ENCODE measurements around the gene AGRN. TPM values are rescaled to one million over a fixed set of nuclear protein-coding genes. Genes with fewer than 3 reads are reported as not detected.
A peak's percentile ranks its signal among the peaks of the same experiment; 100 is the strongest.
"Not testable (repeated sequence)": the region's sequence is repeated elsewhere in the genome, so short reads cannot be mapped to it uniquely, and the experiment has no call there.

AGRN gene
- total RNA-seq, 8 experiments from 2014 or later: 27.0 to 120 (median 64.2) TPM

DNA sequence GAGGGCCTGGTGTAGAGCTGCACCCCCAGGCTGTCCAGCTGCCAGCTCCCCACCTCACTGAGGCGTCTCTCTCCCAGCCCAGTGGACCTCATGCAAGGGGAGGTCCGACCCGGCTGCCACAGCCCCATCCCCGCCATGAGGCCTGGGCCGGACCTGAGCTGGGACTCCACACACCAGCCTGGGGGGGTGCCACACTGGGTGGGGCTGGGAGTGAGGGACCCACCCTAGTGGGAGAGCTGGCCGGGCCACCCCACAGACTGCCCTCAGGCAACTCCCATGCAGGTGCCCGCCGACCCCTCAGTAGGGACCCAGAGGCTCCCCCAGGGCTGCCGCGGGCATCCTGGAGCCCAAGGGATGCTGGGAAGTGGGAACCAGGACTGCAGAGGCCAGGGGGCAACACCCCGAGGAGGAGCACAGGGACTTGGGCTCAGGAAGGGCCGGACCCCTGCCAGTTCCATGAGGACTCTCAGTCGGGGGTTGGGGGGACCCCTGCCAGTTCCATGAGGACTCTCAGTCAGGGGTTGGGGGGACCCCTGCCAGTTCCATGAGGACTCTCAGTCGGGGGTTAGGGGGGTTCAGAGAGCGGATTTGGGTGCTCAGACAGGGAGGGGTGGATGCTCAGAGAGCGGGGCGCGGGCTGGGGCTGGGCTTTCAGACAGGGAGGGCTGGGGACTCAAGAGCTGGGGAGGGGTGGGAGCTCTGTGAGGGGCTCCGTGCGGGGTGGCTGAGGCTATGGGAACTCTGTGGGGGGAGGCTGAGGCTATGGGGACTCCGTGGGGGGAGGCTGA, 55.4 kb downstream of the AGRN start:
- no peak overlapping the region for H3K4me3 ChIP-seq
- H3K27ac ChIP-seq: no peak overlapping the region
- WGBS, 10 experiments: 40% methylated on average over 1 of the region's 21 CpGs; no CpG with 5 or more reads in 8 of the 10 experiments
- ATAC-seq (replicated peaks in 6 of 8): no peak
- H3K4me1 ChIP-seq (replicated peaks in 1 of 2): peaks cover 11 to 17% of the 10 kb centered on the region in 2 donors
- in situ Hi-C loops (cut with MboI; ENCODE audit: low pct_unique_long_range_greater_than_20kb in 2 of 9, low sequenced_read_pairs in 9 of 9, unreplicated experiment in 9 of 9): no loop called here

DNA sequence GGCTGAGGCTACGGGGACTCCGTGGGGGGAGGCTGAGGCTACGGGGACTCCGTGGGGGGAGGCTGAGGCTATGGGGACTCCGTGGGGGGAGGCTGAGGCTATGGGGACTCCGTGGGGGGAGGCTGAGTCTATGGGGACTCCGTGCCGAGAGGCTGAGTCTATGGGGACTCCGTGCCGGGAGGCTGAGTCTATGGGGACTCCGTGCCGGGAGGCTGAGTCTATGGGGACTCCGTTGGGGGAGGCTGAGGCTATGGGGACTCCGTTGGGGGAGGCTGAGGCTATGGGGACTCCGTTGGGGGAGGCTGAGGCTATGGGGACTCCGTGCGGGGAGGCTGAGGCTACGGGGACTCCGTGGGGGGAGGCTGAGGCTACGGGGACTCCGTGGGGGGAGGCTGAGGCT, 57.5 kb downstream of the AGRN start:
- H3K4me1 ChIP-seq (replicated peaks in 1 of 2): peaks cover 12 to 16% of the 10 kb centered on the region in 2 donors
- ATAC-seq (replicated peaks in 6 of 8); in situ Hi-C loops (cut with MboI; ENCODE audit: low pct_unique_long_range_greater_than_20kb in 2 of 9, low sequenced_read_pairs in 9 of 9, unreplicated experiment in 9 of 9); H3K27ac ChIP-seq; H3K4me3 ChIP-seq: not testable (repeated sequence)
- no CpG with 5 or more reads among the region's 21 CpGs for WGBS, 10 experiments

DNA sequence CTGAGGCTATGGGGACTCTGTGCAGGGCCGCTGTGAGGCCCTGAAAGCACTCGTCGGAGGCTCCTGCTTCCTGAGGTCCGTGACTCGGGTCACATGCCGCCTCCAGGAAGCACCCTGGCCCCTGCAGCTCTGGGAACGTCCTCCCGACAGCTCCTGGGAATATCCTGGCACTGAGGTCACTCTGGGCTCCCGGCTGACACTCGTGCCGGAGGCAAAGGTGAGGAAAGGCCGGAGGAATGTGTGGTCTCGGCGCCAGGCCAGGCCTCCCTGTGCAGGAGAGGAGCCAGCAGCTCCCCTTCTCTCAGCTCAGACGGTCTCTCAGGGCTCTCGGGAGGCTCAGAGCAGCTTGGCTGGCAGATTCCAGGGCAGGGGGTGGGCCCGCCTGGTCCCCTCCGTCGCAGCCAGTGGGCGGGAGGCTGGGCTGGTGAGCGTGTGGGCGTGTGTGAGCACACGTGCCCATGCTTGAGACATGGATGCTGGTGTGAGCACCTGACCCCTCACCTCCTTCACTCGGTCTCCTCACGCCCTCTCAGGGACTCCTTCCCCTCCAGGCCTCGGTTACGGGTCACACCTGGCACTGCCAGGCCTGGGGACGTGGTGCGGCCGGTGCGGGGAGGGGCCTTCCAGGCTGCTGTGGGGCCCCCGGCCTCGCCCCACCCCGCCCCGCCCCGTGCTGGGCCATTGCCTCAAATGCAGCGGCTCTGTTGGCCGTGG, 59.6 kb downstream of the AGRN start:
- 0 to 6% (median 0%) methylated on average over 1 to 10 of the region's 38 CpGs; no CpG with 5 or more reads in 7 of the 10 experiments for WGBS, 10 experiments
- peak; percentile 72 to 82 (median 76) for ATAC-seq (replicated peaks in 6 of 8)
- in situ Hi-C loops (cut with MboI; ENCODE audit: low pct_unique_long_range_greater_than_20kb in 2 of 9, low sequenced_read_pairs in 9 of 9, unreplicated experiment in 9 of 9): no loop called here
- Histone ChIP-seq H3K4me3 (peak overlapping the region in 4 of 5 donors; percentile 2 to 29 (median 4)), H3K27ac (peak overlapping the region in 1 of 2 donors; percentile 1), H3K4me1 (replicated peaks in 1 of 2) (peaks cover 12 to 16% of the 10 kb centered on the region in 2 donors)

DNA sequence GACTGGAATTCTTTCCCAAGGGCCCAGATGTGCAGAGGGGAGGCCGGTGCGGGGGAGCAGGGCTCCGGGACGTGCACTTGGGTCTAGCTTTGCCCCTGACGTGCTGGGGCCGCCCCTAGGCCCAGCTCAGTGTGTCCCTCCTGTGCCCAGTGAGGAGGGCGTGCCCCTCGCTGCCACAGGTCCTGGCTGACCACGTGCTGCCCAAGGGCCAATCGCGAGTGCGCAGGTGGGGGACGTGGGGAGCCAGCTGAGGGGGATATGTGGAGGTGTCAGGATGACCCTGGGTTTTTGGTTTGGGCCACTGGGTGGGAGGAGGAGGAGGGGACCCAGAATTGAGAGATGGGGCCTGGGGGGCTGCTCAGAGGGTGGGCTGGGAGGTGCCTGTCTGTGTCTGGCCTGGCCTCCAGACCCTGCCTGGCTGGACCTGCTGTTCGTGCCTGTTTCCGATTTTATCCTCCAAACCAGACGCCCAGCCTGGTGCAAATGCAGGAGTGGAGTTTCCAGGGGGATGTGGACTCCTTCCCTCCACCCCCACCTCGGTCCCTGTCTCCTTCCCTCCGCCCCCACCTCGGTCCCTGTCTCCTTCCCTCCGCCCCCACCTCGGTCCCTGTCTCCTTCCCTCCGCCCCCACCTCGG, 60.3 kb downstream of the AGRN start:
- in situ Hi-C loops (cut with MboI; ENCODE audit: low pct_unique_long_range_greater_than_20kb in 2 of 9, low sequenced_read_pairs in 9 of 9, unreplicated experiment in 9 of 9): no loop called here
- no CpG with 5 or more reads among the region's 23 CpGs for WGBS, 10 experiments
- H3K4me3 ChIP-seq: peak overlapping the region in 3 of 5 donors; percentile 4 to 29 (median 5)
- peak; percentile 57 to 83 (median 78) for ATAC-seq (replicated peaks in 6 of 8)
- peaks cover 12 to 16% of the 10 kb centered on the region in 2 donors for H3K4me1 ChIP-seq (replicated peaks in 1 of 2)
- peak overlapping the region in 1 of 2 donors; percentile 1 for H3K27ac ChIP-seq

DNA sequence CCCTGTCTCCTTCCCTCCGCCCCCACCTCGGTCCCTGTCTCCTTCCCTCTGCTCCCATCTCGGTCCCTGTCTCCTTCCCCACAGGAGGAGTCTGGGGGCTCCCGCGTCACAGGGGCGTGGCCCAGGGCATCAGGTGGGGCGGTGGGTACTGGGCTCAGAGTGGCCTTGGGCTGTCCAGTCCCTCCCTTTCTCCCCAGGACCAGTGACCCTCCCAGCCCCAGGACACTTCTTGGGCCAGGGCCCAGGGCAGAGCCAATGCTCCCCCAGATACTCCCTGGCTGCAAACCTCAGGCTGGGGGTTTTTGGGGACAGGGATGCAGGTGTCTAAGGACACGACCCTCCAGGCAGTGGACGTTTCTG, 61.0 kb downstream of the AGRN start:
- in situ Hi-C loops (cut with MboI; ENCODE audit: low pct_unique_long_range_greater_than_20kb in 2 of 9, low sequenced_read_pairs in 9 of 9, unreplicated experiment in 9 of 9): no loop called here
- no peak overlapping the region for H3K4me3 ChIP-seq
- H3K4me1 ChIP-seq (replicated peaks in 1 of 2): peaks cover 12 to 16% of the 10 kb centered on the region in 2 donors
- ATAC-seq (replicated peaks in 6 of 8): no peak
- no peak overlapping the region for H3K27ac ChIP-seq
- WGBS, 10 experiments: 63% methylated on average over 2 of the region's 9 CpGs; no CpG with 5 or more reads in 9 of the 10 experiments

DNA sequence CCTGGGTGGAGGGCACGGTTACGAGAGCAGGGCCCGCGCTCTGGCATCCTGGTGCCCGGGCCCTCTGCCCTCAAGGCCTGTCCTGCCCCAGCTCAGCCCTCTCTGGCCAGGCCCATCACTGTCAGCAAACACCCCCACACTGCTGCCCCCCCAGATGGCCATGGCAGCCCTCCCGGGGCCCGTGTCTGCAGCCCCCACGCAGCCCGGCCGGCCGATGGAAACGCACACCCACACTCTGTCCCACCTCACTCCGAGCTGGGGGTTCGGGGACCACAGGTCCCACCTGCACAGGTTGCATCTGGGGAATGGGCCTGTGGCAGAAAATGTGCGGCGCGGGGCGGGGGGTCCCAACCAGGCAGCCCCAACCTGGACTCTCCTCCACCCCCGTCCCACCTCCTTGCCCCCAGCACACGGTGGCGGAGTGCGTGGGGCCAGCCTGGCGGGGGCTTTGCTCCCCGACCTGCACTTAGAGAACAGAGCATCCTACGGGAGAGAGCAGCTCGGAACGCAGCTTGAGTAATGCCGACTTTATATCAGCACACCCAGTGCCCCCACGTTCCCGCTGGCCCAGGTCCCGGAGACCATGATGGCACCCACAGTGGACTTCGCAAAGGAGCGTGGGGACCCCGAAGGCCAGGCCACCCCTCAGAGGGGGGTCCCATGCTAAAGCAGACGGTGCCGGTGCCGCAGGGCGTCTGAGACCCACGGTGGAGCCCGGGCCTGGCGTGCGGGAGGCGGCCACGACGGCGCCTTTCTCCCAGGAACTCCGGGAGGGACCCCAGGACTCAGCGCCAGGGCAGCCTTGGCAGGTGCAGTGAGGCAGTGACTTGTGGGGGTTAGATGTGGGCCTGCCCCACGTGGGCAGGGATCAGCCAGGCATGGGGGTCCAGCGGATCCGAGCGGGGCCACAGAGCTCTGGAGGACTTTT, 61.7 kb downstream of the AGRN start:
- 74 to 92% methylated on average over 5 of the region's 52 CpGs; no CpG with 5 or more reads in 8 of the 10 experiments for WGBS, 10 experiments
- Histone ChIP-seq H3K4me3 (no peak overlapping the region), H3K27ac (no peak overlapping the region), H3K4me1 (replicated peaks in 1 of 2) (peaks cover 12 to 16% of the 10 kb centered on the region in 2 donors)
- ATAC-seq (replicated peaks in 6 of 8): no peak
- in situ Hi-C loops (cut with MboI; ENCODE audit: low pct_unique_long_range_greater_than_20kb in 2 of 9, low sequenced_read_pairs in 9 of 9, unreplicated experiment in 9 of 9): no loop called here

DNA sequence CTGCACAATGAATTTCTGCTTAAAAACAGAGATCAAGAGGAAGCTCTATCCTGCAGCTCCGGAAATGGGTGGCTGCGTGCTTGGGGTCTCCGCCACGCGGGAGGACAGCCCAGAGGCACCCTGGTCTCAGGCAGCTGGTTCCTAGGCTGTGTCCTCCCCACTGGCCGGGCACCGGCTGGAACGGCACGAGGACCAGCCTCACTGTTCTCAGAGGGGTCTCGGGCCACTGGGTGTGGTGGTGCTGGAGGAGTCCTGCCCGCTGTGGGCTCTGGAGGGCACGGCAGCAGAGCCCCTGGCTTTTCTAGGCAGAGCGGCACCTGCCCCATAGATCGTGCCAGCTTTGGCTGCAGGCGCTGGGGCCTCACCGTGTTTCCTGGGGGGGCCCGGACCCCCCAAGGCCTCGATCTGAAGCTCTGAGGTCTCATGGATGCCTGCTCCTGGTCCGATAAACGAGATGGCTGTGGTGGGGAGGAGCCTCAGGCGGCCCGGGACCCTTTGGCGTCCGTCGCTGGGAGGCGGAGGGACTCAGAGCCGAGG, 62.4 kb downstream of the AGRN start:
- in situ Hi-C loops (cut with MboI; ENCODE audit: low pct_unique_long_range_greater_than_20kb in 2 of 9, low sequenced_read_pairs in 9 of 9, unreplicated experiment in 9 of 9): no loop called here
- Histone ChIP-seq H3K4me3 (no peak overlapping the region), H3K27ac (no peak overlapping the region), H3K4me1 (replicated peaks in 1 of 2) (peaks cover 12 to 16% of the 10 kb centered on the region in 2 donors)
- WGBS, 10 experiments: 85 to 91% (median 89%) methylated on average over 6 to 20 of the region's 27 CpGs; no CpG with 5 or more reads in 6 of the 10 experiments
- ATAC-seq (replicated peaks in 6 of 8): no peak

DNA sequence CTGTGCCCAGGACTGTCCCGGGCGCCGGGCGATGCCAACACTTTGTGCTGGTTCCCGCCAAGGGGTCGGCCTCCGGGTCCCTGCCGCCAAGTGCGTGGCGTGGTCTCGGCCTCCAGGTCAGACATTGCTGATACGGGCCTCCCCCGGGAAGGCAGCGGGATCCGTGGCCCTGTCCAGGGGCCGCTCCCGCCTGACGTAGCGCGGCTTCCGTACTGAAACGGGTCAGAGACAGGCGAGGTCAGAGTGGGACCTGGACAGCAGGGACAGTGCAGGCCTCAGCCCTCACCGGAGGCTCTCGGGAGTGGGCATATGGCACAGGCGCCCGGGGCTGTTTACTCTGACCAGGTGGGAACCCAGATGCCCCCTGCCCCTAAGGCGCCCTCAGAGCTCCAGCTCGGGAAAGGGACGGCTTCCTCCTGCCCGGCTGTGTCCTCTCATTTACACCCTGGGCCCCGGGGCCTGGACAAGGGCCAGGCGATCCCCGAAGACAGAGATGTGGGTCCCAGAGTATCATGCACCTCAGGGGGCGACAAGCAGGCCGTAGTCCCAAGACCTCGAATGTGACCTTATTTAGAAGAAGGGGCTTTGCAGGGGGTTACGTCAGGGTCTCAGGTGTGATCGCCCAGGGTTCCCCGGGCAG, 63.0 kb downstream of the AGRN start:
- Histone ChIP-seq H3K4me3 (no peak overlapping the region), H3K4me1 (replicated peaks in 1 of 2) (peaks cover 12 to 16% of the 10 kb centered on the region in 2 donors), H3K27ac (no peak overlapping the region)
- ATAC-seq (replicated peaks in 6 of 8): no peak
- in situ Hi-C loops (cut with MboI; ENCODE audit: low pct_unique_long_range_greater_than_20kb in 2 of 9, low sequenced_read_pairs in 9 of 9, unreplicated experiment in 9 of 9): no loop called here
- 74 to 100% (median 92%) methylated on average over 1 to 23 of the region's 40 CpGs; no CpG with 5 or more reads in 4 of the 10 experiments for WGBS, 10 experiments

DNA sequence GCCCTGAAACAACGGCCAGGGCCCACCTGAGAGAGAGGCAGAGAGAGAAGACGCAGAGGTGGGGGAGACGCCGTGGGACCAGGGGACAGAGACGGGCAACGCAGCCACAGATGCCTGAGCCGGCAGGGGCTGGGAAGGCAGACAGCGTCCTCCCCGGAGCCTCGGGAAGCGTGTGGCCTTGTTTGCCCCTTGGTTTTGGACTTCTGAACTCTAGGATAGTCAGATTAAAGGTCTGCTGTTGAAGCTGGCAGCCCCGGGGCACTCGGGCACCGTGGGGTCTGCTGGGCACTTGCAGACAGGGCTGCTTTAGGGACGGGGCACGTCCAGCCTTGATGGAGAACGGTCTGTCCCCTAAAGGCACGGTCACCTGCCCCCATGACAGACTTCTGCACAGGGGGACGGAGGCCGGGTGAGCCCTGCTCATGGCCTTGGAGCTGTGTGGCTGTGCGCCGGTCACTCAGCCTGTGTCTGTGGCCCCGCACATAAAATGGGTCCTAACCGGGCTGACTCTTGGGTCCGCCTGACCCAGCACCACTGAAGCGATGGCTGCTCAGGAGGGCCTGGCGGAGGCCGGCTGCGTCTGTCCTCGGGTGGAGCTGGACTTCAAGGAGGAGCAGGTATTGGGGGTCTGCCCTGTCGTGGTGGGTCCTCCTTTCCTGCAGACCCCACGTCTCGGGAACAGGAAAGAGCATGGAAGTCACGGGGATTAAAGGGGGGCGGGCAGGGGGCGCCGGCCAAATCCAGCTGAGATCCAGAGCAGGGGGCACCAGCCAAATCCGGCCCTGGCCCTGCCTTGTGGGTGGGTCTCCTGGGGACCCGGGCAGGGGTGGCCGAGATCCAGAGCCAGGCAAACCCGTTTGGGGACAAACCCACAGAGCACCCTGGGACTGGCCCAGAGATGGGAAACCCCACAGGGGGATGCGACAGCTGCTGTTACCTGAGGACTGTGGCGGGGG, 63.8 kb downstream of the AGRN start:
- H3K27ac ChIP-seq: no peak overlapping the region
- H3K4me3 ChIP-seq: no peak overlapping the region
- 82 to 89% (median 87%) methylated on average over 3 to 29 of the region's 43 CpGs; no CpG with 5 or more reads in 7 of the 10 experiments for WGBS, 10 experiments
- in situ Hi-C loops (cut with MboI; ENCODE audit: low pct_unique_long_range_greater_than_20kb in 2 of 9, low sequenced_read_pairs in 9 of 9, unreplicated experiment in 9 of 9): no loop called here
- H3K4me1 ChIP-seq (replicated peaks in 1 of 2): peaks cover 12 to 16% of the 10 kb centered on the region in 2 donors
- no peak for ATAC-seq (replicated peaks in 6 of 8)

DNA sequence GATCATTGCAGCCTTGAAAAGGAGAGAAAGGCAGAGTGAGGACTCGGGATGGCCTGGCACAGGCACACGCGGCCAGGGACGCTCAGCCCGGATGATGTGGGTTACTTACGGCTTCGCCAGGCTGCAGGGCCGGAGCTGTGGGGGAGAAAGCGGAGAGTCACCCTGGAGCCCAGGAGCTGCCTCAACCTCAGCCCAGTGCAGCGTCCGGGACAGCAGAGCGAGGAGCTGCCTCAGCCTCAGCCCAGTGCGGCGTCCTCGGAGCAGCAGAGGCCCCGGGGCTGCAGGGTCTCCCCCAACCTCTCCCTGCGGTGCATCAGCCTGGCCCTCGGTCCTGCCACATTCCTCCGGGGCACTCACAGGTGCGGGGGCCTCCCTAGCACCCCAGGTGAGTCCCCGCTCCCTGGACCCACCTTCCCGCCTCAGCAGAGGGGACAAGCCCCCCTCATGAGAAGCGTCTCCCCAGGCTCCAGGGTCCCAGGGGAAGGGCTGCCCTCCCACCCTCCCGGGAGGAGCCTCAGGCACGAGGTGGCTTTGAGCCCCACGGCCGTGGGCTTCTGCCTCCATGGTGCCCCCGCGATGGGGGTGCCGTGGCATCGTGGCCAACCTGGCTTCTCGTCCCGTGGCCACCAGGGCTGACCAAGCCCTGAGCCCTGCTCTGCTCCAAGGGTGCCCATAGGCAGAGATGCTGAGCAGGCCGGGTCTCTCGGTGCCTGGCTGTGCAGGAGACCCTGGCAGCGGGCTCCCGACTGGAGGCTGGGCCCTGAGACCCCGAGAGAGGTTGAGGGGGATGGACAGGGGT, 64.7 kb downstream of the AGRN start:
- no peak for ATAC-seq (replicated peaks in 6 of 8)
- no peak overlapping the region for H3K27ac ChIP-seq
- in situ Hi-C loops (cut with MboI; ENCODE audit: low pct_unique_long_range_greater_than_20kb in 2 of 9, low sequenced_read_pairs in 9 of 9, unreplicated experiment in 9 of 9): no loop called here
- peaks cover 9 to 13% of the 10 kb centered on the region in 2 donors for H3K4me1 ChIP-seq (replicated peaks in 1 of 2)
- WGBS, 10 experiments: 77 to 100% (median 93%) methylated on average over 2 to 12 of the region's 38 CpGs; no CpG with 5 or more reads in 5 of the 10 experiments
- no peak overlapping the region for H3K4me3 ChIP-seq
